IPS-18c (cell line): ENCODE measurements around the gene EGFL7.

Experiments used
- H3K4me3 ChIP-seq: 2 replicates; pipeline ENCODE4 v1.7.0; 2013; ENCODE audit warnings: low read depth, mild to moderate bottlenecking, low read length, moderate library complexity; ENCODE audit not compliant: insufficient read depth
- H3K9me3 ChIP-seq: one replicate; pipeline ENCODE4 v1.6.1; 2013; ENCODE audit warnings: mild to moderate bottlenecking, low read length, moderate library complexity; ENCODE audit not compliant: control insufficient read depth, insufficient read depth

The EGFL7 gene

GRCh38 chr9:136686794-136687711 lies 24.3 kb downstream of the EGFL7 start, which contains the start of gene AGPAT2:
Gene AGPAT2 (minus strand): TSS chr9:136687457. CDS start chr9:136687357, 100 bp downstream.
- Histone ChIP-seq H3K4me3 (peak within 1 kb of the TSS; percentile 71), H3K9me3 (no peaks in the 10 kb centered on the region)

GRCh38 chr9:136687721-136688223 lies 25.1 kb downstream of the EGFL7 start:
- Histone ChIP-seq H3K4me3 (peak overlapping the region; percentile 11), H3K9me3 (no peaks in the 10 kb centered on the region)

- Histone ChIP-seq H3K9me3 (no peaks in the 10 kb centered on the region), H3K4me3 (no peak overlapping the region)
These were observed 25.8 kb downstream of the EGFL7 start for GRCh38 chr9:136688274-136689107.

GRCh38 chr9:136689108-136689460 lies 26.4 kb downstream of the EGFL7 start:
- no peaks in the 10 kb centered on the region for H3K9me3 ChIP-seq
- H3K4me3 ChIP-seq = no peak overlapping the region

- H3K4me3 ChIP-seq = no peak overlapping the region
These were observed 27.5 kb downstream of the EGFL7 start for GRCh38 chr9:136690104-136690805.

DNA sequence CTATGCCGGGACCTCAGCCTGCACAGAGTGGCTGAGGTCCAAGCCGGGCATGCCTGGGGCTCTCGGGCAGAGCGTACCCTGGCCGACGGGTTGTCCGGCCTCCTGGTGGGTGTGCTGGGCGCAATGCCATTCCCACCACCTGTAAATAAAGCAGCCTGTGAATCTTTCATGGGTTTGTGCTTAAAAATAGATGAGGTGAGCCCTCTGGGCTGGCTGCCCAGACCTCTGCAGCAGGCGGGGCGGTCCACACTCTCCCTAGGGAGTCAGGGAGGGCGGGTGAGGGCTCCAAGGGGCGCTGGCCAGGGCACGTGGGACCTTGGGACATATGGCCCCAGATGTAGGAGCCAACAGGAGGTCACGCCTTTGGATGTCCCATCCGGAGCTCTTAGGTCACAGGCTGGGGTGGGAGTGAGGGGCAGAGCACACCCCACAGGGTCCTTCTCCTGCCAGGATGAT lies 28.1 kb downstream of the EGFL7 start:
- Histone ChIP-seq H3K9me3 (no peaks in the 10 kb centered on the region), H3K4me3 (no peak overlapping the region)

More at GRCh38 chr9:136690104-136690805, 27.5 kb downstream of the EGFL7 start:
- H3K9me3 ChIP-seq = no peaks in the 10 kb centered on the region

- Histone ChIP-seq H3K9me3 (no peaks in the 10 kb centered on the region), H3K4me3 (no peak overlapping the region)
These were observed 28.8 kb downstream of the EGFL7 start for GRCh38 chr9:136691316-136692184.

DNA sequence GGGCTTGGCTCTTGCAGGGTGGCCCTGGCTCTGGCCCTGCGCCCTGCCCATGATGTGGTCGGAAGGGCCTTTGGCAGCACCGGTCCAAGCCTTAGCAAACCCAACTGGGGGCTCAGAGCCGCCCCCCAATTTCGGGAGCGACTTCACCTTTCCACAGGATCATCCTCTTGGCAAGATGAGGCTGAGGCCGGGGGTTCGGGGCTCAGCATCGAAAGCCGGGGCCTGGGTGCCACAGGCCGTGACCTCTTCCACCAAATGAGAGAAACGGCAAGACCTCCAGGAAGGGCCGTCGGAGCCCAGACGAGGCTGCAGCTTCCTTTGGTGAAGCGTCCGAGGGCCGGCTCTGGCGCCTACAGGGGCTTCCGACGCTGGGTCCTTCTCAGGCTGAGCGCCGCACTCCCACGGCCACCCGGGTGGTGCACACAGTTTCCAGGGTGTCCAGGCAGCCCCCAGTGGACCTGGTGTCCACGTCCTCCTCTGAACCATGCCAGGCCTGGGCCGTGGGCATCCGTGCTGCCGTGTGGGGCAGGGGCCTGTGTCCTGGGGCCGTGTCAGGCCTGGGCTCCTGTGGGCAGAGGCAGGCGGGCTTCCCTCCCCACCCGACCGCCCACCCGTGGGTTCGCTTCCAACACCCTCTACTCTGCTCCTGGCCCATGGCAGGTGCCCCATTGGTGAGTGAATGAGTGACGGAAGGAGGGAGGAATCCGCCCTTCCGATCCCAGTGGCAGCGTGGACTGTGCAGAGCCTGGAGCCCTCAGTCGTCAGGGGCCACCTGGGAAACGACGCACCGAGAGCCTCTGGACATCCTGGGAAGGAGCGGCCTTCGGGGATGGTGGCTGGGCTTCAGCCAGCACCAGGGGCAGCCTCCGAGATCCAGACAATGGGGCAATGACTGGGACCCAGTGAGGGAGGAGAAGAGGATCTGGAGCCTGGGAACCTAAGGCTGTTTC lies 29.7 kb downstream of the EGFL7 start:
- Histone ChIP-seq H3K4me3 (no peak overlapping the region), H3K9me3 (no peaks in the 10 kb centered on the region)

- Histone ChIP-seq H3K9me3 (no peaks in the 10 kb centered on the region), H3K4me3 (no peak overlapping the region)
These were observed 30.4 kb downstream of the EGFL7 start for GRCh38 chr9:136693135-136693489.

DNA sequence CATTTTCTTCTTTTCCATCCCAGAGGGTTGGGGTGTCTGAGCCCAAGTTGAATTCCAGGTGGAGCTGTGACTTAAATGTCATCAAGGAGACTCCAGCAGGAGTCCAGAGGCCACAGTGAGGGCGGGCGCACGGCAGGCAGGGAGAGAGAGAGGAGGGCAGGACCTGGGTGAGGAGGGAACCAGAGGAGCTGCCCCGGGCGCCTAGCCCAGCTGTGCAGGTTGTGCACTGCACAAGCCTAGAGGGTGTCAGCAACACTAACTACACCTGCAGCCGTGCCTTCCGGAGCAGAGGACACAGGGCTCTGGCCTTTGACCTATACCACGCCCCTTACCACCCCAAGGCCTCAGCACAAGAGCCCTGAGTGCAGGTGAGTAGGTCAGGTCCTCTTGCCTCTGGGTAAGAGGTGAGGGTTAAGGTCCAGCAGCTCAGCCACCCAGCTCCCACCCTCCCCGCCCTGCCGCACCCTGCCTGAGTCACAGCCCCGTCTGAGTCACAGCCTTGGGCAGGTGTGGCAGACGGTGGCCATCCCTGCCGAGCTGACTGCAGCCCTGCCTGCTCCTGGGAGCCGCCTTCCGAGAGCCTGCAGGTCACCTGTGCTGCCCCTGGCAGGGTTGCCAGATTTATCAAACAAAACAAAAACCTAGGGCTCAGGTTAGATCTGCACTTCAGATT lies 30.9 kb downstream of the EGFL7 start:
- H3K9me3 ChIP-seq = no peaks in the 10 kb centered on the region
- H3K4me3 ChIP-seq = no peak overlapping the region

DNA sequence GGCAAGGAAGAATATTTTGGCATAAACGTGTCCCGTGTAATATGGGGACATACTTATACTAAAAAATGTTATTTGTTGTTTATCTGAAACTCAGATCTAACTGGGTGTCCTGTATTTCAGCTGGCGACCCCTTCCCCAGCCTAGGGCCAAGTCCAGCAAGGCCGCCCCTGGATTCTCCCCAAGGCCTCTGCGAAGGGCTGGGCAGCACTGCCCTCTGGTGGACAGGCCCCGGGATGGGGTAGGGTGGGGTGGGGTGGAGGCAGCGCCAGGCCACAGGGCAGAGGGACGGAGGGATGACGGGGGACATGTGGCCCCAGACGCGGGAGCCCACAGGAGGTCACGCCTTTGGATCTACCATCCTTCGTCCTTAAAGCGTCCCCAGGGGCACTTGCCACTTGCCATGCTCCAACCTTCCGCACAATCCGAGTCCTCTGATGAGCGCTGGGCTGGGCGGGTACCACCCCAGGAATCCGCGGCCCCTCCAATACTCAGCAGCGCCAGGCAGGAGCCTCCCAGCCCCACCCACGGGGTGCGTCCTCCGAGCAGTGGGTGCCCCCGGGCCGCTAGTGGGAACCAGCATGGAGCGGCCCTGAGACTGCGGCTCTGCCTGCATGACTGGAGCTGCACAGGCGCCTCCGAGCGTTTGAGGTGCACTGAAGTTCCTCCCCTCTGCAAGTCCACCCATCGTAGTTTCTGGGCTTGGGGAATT lies 31.6 kb downstream of the EGFL7 start:
- Histone ChIP-seq H3K4me3 (no peak overlapping the region), H3K9me3 (no peaks in the 10 kb centered on the region)

GRCh38 chr9:136694872-136695247 lies 32.1 kb downstream of the EGFL7 start:
- Histone ChIP-seq H3K9me3 (no peaks in the 10 kb centered on the region), H3K4me3 (no peak overlapping the region)

GRCh38 chr9:136695435-136695895 lies 32.7 kb downstream of the EGFL7 start:
- Histone ChIP-seq H3K9me3 (no peaks in the 10 kb centered on the region), H3K4me3 (no peak overlapping the region)

DNA sequence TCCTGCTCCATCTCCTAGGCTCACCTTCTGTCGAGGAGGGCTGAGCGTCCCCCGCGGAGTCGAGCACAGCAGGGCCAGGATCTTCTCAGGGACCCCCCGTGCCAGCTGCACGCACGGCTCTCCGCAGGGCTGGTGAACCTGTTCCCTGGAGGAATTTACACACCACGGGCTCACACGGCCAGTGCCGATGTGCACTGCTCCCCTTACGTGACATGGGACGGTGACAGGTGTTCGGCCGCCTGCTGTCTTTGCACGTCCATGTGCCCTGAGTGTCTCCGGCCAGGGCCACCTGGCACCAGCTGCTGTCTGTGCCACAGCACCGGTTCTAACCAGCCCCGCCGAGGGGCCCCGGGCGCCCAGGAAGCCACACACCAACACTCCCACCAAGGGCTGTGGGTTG lies 33.2 kb downstream of the EGFL7 start:
- Histone ChIP-seq H3K9me3 (no peaks in the 10 kb centered on the region), H3K4me3 (no peak overlapping the region)
